IMR-90 (cell line): ENCODE results near the gene RNH1. TPM values are rescaled to one million over a fixed set of nuclear protein-coding genes. Genes with fewer than 3 reads are reported as not detected.
A peak's percentile ranks its signal among the peaks of the same experiment; 100 is the strongest.

ENCODE experiments used
- ATAC-seq: fragments of 200-7000 bp; cut with Tn5 transposase; 2 replicates; pipeline ENCODE4 v1.9.1; 2020; ENCODE audit warnings: low read depth, mild to moderate bottlenecking, moderate library complexity
- BruUV-seq: library from RNA; stranded (reverse); fragments of 400-500 nt; replicated peaks from 2 replicates; lab custom pipeline; 2021; lab: Mats Ljungman, UMichigan
- CTCF ChIA-PET: fragments of 300-600 bp; formaldehyde crosslinking; extraction: SDS; loops from one replicate; lab custom pipeline; 2021; ENCODE audit warnings: antibody characterized with exemption; lab: Yijun Ruan, JAX
- POLR2A ChIA-PET: fragments of 300-600 bp; sonication (Branson Sonifier 250); formaldehyde crosslinking; loops from one replicate; lab custom pipeline; 2022; ENCODE audit warnings: antibody characterized with exemption; ENCODE audit not compliant: unreplicated experiment; lab: Charles Lee
- DNase-seq: peaks from one replicate; pipeline ENCODE4 v3.0.0; 2013
- H2AFZ ChIP-seq: replicated peaks from 2 replicates; pipeline ENCODE3; 2013; ENCODE audit warnings: low read length, mild to moderate bottlenecking; ENCODE audit not compliant: poor library complexity
- H2AK5ac ChIP-seq: 2 replicates; pipeline ENCODE4 v1.6.1; 2013; ENCODE audit warnings: low read depth, low read length, inconsistent platforms
- H2AK9ac ChIP-seq: replicated peaks from 2 replicates; pipeline ENCODE3; 2013; ENCODE audit warnings: mild to moderate bottlenecking, low read depth, low read length, moderate library complexity; ENCODE audit not compliant: poor library complexity
- H2BK120ac ChIP-seq: 2 replicates; pipeline ENCODE4 v1.6.1; 2013; ENCODE audit warnings: low read depth, low read length, inconsistent platforms
- H2BK15ac ChIP-seq: 3 replicates; pipeline ENCODE4 v1.6.1; 2013; ENCODE audit warnings: low read depth, low read length, inconsistent platforms
- H2BK20ac ChIP-seq: 2 replicates; pipeline ENCODE4 v1.6.1; 2013; ENCODE audit warnings: low read depth, mild to moderate bottlenecking, inconsistent platforms, low read length, moderate library complexity
- H2BK5ac ChIP-seq: 2 replicates; pipeline ENCODE4 v1.6.1; 2013; ENCODE audit warnings: mild to moderate bottlenecking, low read depth, low read length, inconsistent platforms; ENCODE audit not compliant: poor library complexity, severe bottlenecking
- H3K14ac ChIP-seq: replicated peaks from 2 replicates; pipeline ENCODE4 v1.6.1; 2013; ENCODE audit warnings: low read depth, low read length, inconsistent platforms
- H3K18ac ChIP-seq: 2 replicates; pipeline ENCODE4 v1.6.1; 2013; ENCODE audit warnings: low read depth, low read length, control low read depth
- H3K23ac ChIP-seq: 2 replicates; pipeline ENCODE4 v1.6.1; 2013; ENCODE audit warnings: low read depth, low read length, inconsistent platforms
- H3K27ac ChIP-seq: 2 replicates; pipeline ENCODE4 v1.5.1; 2013; ENCODE audit warnings: mild to moderate bottlenecking, control low read depth, low read length; ENCODE audit not compliant: insufficient read depth
- H3K27me3 ChIP-seq: 2 replicates; pipeline ENCODE4 v1.6.1; 2013; ENCODE audit warnings: low read length; ENCODE audit not compliant: control insufficient read depth, insufficient read depth
- H3K36me3 ChIP-seq: 2 replicates; pipeline ENCODE4 v1.6.1; 2013; ENCODE audit warnings: low read length, mixed read lengths; ENCODE audit not compliant: control insufficient read depth, insufficient read depth
- H3K4ac ChIP-seq: 2 replicates; pipeline ENCODE4 v1.6.1; 2013; ENCODE audit warnings: low read depth, low read length, inconsistent platforms
- H3K4me1 ChIP-seq: 2 replicates; pipeline ENCODE4 v1.6.1; 2013; ENCODE audit warnings: low read length, mixed read lengths; ENCODE audit not compliant: control insufficient read depth, insufficient read depth
- H3K4me2 ChIP-seq: 2 replicates; pipeline ENCODE4 v1.6.1; 2013; ENCODE audit warnings: low read depth, mild to moderate bottlenecking, control low read depth, low read length, moderate library complexity
- H3K4me3 ChIP-seq: 2 replicates; pipeline ENCODE4 v1.5.1; 2013; ENCODE audit warnings: low read depth, mild to moderate bottlenecking, control low read depth, low read length, moderate library complexity; ENCODE audit not compliant: insufficient read depth
- H3K56ac ChIP-seq: 2 replicates; pipeline ENCODE4 v1.6.1; 2013; ENCODE audit warnings: low read length, inconsistent platforms; ENCODE audit not compliant: insufficient read depth; ENCODE audit errors: extremely low read depth
- H3K79me1 ChIP-seq, 2 experiments: 2 replicates each; pipeline ENCODE4 v1.6.1; 2013; ENCODE audit warnings: low read length in 2 of 2, inconsistent platforms in 1 of 2, low read depth in 1 of 2
- H3K9ac ChIP-seq: 2 replicates; pipeline ENCODE4 v1.6.1; 2013; ENCODE audit warnings: low read depth, low read length, control low read depth
- H3K9me1 ChIP-seq: 2 replicates; pipeline ENCODE4 v1.6.1; 2013; ENCODE audit warnings: low read length, inconsistent platforms; ENCODE audit not compliant: insufficient read depth
- H3K9me3 ChIP-seq: 2 replicates; pipeline ENCODE4 v1.6.1; 2013; ENCODE audit warnings: low read length; ENCODE audit not compliant: control insufficient read depth, insufficient read depth
- H4K20me1 ChIP-seq: 2 replicates; pipeline ENCODE4 v1.6.1; 2013; ENCODE audit warnings: low read length, inconsistent platforms; ENCODE audit not compliant: insufficient read depth
- H4K5ac ChIP-seq: 2 replicates; pipeline ENCODE4 v1.6.1; 2013; ENCODE audit warnings: mild to moderate bottlenecking, low read depth, low read length, control low read depth
- H4K8ac ChIP-seq, 2 experiments: 2 replicates each; pipeline ENCODE4 v1.6.1; 2013; ENCODE audit warnings: low read depth in 2 of 2, low read length in 2 of 2, control low read depth in 1 of 2, inconsistent platforms in 1 of 2
- H4K91ac ChIP-seq: 2 replicates; pipeline ENCODE4 v1.6.1; 2013; ENCODE audit warnings: low read depth, low read length, inconsistent platforms; ENCODE audit not compliant: insufficient read depth
- BHLHE40 ChIP-seq: fragments of 150-350 bp; IDR thresholded peaks from 2 replicates; pipeline ENCODE4 v1.6.1; 2016; ENCODE audit warnings: mild to moderate bottlenecking, low read depth, low read length
- CEBPB ChIP-seq: IDR thresholded peaks from 2 replicates; pipeline ENCODE4 v1.6.1; 2012; ENCODE audit warnings: low read depth, low read length, improper control_type of control experiment
- FOS ChIP-seq: fragments of 150-350 bp; IDR thresholded peaks from 2 replicates; pipeline ENCODE4 v1.6.1; 2016; ENCODE audit warnings: low read depth, low read length
- MAFK ChIP-seq: IDR thresholded peaks from 2 replicates; pipeline ENCODE4 v1.6.1; 2012; ENCODE audit warnings: low read depth, low read length, improper control_type of control experiment
- MXI1 ChIP-seq: IDR thresholded peaks from 2 replicates; pipeline ENCODE4 v1.6.1; 2012; ENCODE audit warnings: low read depth, mild to moderate bottlenecking, low read length, moderate library complexity, borderline replicate concordance
- RCOR1 ChIP-seq: IDR thresholded peaks from 2 replicates; pipeline ENCODE4 v1.6.1; 2012; ENCODE audit warnings: mild to moderate bottlenecking, low read length, improper control_type of control experiment; ENCODE audit not compliant: insufficient replicate concordance
- RFX5 ChIP-seq: IDR thresholded peaks from 2 replicates; pipeline ENCODE4 v1.8.0; 2012; ENCODE audit warnings: low read depth, mild to moderate bottlenecking, low read length, moderate library complexity
- SMC3 ChIP-seq: fragments of 150-350 bp; IDR thresholded peaks from 2 replicates; pipeline ENCODE4 v1.6.1; 2016; ENCODE audit warnings: low read depth, mild to moderate bottlenecking, antibody characterized with exemption, low read length, moderate library complexity
- USF2 ChIP-seq: fragments of 150-350 bp; IDR thresholded peaks from 2 replicates; pipeline ENCODE4 v1.6.1; 2017; ENCODE audit warnings: mild to moderate bottlenecking, antibody characterized with exemption, low read length, low read depth
- WGBS, 2 experiments: methylation state at CpG; one replicate each; pipeline versions ENCODE4 v1.1.5 to v1.1.7; 2013; ENCODE audit warnings: missing lambda C conversion rate in 2 of 2; ENCODE audit not compliant: insufficient read length in 1 of 2; ENCODE audit errors: extremely low coverage in 2 of 2; 5-methylcytosine and 5-hydroxymethylcytosine counted together
- dilution Hi-C: fragments of 300-500 bp; cut with HindIII; formaldehyde crosslinking; loops from one replicate; pipeline ENCODE4 v1.14.3; 2018; ENCODE audit warnings: low sequenced_read_pairs; ENCODE audit not compliant: unreplicated experiment
- in situ Hi-C: fragments of 300-500 bp; cut with MboI; formaldehyde crosslinking; loops from 3 replicates; pipeline ENCODE4 v1.14.3; 2019; ENCODE audit warnings: low sequenced_read_pairs, inconsistent platforms, mixed read lengths
- intact Hi-C: fragments of 100-400 bp; cut with micrococcal nuclease; formaldehyde crosslinking; loops from 2 replicates; pipeline ENCODE4 v1.10.0; 2022
- polyA plus RNA-seq, 3 experiments: library from polyadenylated mRNA; depleted of rRNA; stranded (reverse); fragments of >200 nt; gene quantifications; 2 replicates each; pipeline ENCODE4 v1.2.3, GENCODE V29; 2012; ENCODE audit warnings: low replicate concordance in 1 of 3
- total RNA-seq: library from RNA; depleted of rRNA; stranded (reverse); fragments of >200 nt; gene quantifications from 2 replicates; pipeline ENCODE4 v1.2.3, GENCODE V29; 2012

The RNH1 gene
- total and polyA plus RNA-seq, 2 of the 4 experiments (the other 2 are of a cell fraction), result 138 to 247 TPM

- Histone ChIP-seq H3K18ac (no peak overlapping the region), H3K36me3 (peaks cover 6% of the 10 kb centered on the region), H2AK5ac (peak overlapping the region; percentile 17; the same call in 1 of the 2 replicates), H4K5ac (peak overlapping the region; percentile 18; the same call in 1 of the 2 replicates), H2AK9ac (peak overlapping the region; percentile 1), H2BK15ac (no peak overlapping the region), H3K4me3 (no peak overlapping the region), H3K4ac (0 out of 2 replicates have a peak overlapping the region, but pooled peaks have one; percentile 7), H3K23ac (peak overlapping the region; percentile 1; the same call in 1 of the 2 replicates), H3K4me2 (no peak overlapping the region), H3K27ac (peak overlapping the region; percentile 99; the same call in 1 of the 2 replicates), H2BK120ac (no peak overlapping the region), H3K27me3 (no peaks in the 10 kb centered on the region), H3K9ac (no peak overlapping the region), H2AFZ (peak overlapping the region; percentile 1), H2BK5ac (no peak overlapping the region), H3K79me1 (peaks cover 5 to 56% of the 10 kb centered on the region in 2 experiments; a peak in 3 of 4 replicates), H3K56ac (no peak overlapping the region), H3K14ac (no peak overlapping the region), H4K8ac (peak overlapping the region in 1 of 2 experiments; percentile 99; a peak in 1 of 4 replicates), H3K9me1 (peaks cover 15% of the 10 kb centered on the region), H2BK20ac (no peak overlapping the region), H4K91ac (no peak overlapping the region; the same call in 1 of the 2 replicates), H3K4me1 (peaks cover 17% of the 10 kb centered on the region), H3K9me3 (no peaks in the 10 kb centered on the region), H4K20me1 (no peaks in the 10 kb centered on the region)
- BruUV-seq, result no TSS peak
- DNase-seq, result no peak
- dilution Hi-C loops (no loop called here), intact Hi-C loops (loop anchor here (2.0 kb wide), 1 partner anchor 17 kb away; the partner anchor contains the start of gene PTDSS2), in situ Hi-C loops (no loop called here)
- CTCF ChIA-PET, result no interaction called here
- WGBS, 2 experiments, result 62% methylated on average over 4 of the region's 12 CpGs; no CpG with 5 or more reads in 1 of the 2 experiments
- TF ChIP-seq MAFK (no peak), RFX5 (no peak), SMC3 (no peak), CEBPB (no peak), RCOR1 (no peak), MXI1 (no peak), BHLHE40 (no peak), USF2 (no peak), FOS (no peak)
- no peak for ATAC-seq
- POLR2A ChIA-PET, result no interaction called here
These were observed 39.0 kb downstream of the RNH1 start for GRCh38 chr11:468036-468435.
